Duodenal mucosa (tissue), 2 donors: ENCODE measurements around the gene JPT2.
A peak's percentile ranks its signal among the peaks of the same experiment; 100 is the strongest.

Source experiments
- H3K27ac ChIP-seq: one replicate; pipeline ENCODE4 v1.7.0; 2013; ENCODE audit warnings: low read depth, low read length
- H3K27me3 ChIP-seq, 2 donors: one replicate each; pipeline ENCODE4 v1.7.0; 2013; ENCODE audit warnings: low read length in 2 of 2, control low read depth in 1 of 2; ENCODE audit not compliant: insufficient read depth in 2 of 2, control insufficient read depth in 1 of 2
- H3K36me3 ChIP-seq, 2 donors: one replicate each; pipeline ENCODE4 v1.7.0; 2013; ENCODE audit warnings: low read length in 2 of 2, control low read depth in 1 of 2; ENCODE audit not compliant: insufficient read depth in 2 of 2, control insufficient read depth in 1 of 2
- H3K4me1 ChIP-seq, 2 donors: one replicate each; pipeline ENCODE4 v1.7.0; 2013; ENCODE audit warnings: low read length in 2 of 2, control low read depth in 1 of 2; ENCODE audit not compliant: insufficient read depth in 2 of 2, control insufficient read depth in 1 of 2
- H3K4me3 ChIP-seq, 2 donors: one replicate each; pipeline ENCODE4 v1.7.0; 2013; ENCODE audit warnings: low read length in 2 of 2, low read depth in 1 of 2
- H3K9ac ChIP-seq, 2 donors: one replicate each; pipeline ENCODE4 v1.7.0; 2013; ENCODE audit warnings: low read length in 2 of 2, low read depth in 1 of 2
- H3K9me3 ChIP-seq, 2 donors: one replicate each; pipeline ENCODE4 v1.7.0; 2013; ENCODE audit warnings: low read length in 2 of 2, control low read depth in 1 of 2; ENCODE audit not compliant: control insufficient read depth in 1 of 2

The JPT2 gene, protein sequence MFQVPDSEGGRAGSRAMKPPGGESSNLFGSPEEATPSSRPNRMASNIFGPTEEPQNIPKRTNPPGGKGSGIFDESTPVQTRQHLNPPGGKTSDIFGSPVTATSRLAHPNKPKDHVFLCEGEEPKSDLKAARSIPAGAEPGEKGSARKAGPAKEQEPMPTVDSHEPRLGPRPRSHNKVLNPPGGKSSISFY

DNA sequence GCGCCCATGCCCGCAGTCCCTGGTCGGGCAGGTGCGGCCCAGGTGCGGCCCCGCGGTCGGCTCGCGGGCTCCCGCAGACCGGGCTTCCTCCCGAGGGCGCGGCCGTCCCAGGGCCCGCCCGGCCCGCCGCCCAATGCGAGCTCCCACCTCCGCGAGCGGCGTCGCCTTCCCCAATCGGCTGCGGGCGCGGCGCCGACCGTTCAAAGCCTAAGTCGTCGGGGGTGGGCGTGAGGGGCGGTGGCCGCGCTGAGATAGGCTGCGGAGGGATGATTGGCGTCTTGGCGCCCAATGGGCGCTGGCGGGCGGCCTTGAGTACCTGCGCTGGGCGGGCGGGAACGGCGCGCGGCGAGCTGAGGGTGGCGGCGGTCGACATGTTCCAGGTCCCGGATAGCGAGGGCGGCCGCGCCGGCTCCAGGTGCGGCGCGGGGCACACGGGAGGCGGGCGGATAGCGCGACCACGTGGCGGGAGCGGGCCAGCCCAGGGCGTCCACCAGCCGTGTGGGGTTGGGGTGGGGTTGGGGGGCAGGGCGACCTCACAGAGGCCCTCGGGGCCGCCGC is at the start of gene JPT2:
JPT2 (plus strand) TSS at position 338 of the 558 bp plus-strand sequence; CDS start at position 372, 34 bp downstream.
- no peak within 1 kb of the TSS for H3K27ac ChIP-seq
- peaks cover 13 to 32% of the 10 kb centered on the region in 2 donors for H3K36me3 ChIP-seq
- H3K4me1 ChIP-seq: peaks cover 0 to 11% of the 10 kb centered on the region in 2 donors
- peak within 1 kb of the TSS; percentile 82 to 88 for H3K4me3 ChIP-seq
- no peaks in the 10 kb centered on the region for H3K9me3 ChIP-seq
- no peaks in the 10 kb centered on the region for H3K27me3 ChIP-seq
- H3K9ac ChIP-seq: peak within 1 kb of the TSS; percentile 62 to 84

DNA sequence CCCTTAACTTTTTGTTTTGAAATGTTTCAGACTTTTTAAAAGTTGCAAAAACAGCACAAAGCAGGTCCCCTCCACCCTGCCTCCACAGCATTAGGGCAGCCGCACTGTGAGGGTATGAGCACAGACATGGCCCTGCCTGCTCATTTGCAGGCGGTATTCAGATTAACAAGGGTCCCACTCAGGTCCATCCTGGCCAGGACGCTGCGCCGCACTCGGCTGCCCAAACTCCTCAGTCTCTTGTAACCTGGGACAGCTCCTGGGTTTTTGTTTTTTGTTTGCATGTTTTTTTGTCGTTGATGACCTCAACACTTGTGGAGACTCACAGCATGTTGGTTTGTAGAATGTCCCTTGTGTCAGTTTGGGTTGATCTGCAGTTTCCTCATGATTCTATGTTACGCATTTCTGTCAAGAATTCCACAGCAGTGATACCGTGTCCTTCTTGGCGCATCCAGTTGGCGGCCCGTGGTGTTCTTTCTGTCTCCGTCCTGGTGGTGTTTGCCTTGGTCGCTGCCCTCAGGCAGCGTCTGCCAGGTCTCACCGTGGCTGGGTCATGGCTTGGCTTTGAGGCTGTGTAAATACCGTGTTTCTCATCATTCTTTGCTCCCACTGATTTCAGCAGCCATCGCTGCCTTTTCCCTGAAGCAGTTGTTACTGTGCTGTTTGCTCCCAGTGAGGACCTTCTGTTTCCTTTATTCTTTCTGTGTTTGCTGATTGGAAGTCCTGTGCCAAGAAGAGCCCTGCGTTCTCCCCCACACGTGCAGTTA is 47.4 kb upstream of the JPT2 start:
- Histone ChIP-seq H3K27me3 (no peaks in the 10 kb centered on the region), H3K36me3 (peaks cover 28 to 72% of the 10 kb centered on the region in 2 donors), H3K9ac (no peak overlapping the region), H3K27ac (no peak overlapping the region), H3K4me1 (peaks cover 12 to 20% of the 10 kb centered on the region in 2 donors), H3K4me3 (no peak overlapping the region), H3K9me3 (no peaks in the 10 kb centered on the region)

DNA sequence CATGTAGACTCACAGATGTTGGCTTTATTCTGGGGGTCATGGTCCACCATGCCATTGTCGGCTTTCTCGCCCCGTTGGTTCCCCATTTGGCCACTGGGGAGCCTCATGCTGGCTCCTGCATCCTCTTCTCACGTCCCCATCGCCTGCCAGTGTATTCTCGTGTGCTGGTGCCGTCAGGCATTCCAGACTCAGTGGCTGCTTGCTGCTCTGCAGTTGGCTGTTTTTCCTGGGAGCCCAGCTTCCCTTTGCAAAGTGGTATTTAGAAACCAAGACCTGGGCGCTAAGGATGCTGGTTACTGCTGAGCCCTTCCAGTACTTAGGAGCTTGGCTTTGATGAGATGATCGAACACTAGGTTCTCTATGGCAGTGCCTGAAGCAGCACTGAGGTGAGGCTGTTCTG is 46.8 kb upstream of the JPT2 start:
- Histone ChIP-seq H3K27ac (no peak overlapping the region), H3K4me3 (no peak overlapping the region), H3K9me3 (no peaks in the 10 kb centered on the region), H3K27me3 (no peaks in the 10 kb centered on the region), H3K36me3 (peaks cover 26 to 69% of the 10 kb centered on the region in 2 donors), H3K4me1 (peaks cover 12 to 20% of the 10 kb centered on the region in 2 donors), H3K9ac (no peak overlapping the region)

DNA sequence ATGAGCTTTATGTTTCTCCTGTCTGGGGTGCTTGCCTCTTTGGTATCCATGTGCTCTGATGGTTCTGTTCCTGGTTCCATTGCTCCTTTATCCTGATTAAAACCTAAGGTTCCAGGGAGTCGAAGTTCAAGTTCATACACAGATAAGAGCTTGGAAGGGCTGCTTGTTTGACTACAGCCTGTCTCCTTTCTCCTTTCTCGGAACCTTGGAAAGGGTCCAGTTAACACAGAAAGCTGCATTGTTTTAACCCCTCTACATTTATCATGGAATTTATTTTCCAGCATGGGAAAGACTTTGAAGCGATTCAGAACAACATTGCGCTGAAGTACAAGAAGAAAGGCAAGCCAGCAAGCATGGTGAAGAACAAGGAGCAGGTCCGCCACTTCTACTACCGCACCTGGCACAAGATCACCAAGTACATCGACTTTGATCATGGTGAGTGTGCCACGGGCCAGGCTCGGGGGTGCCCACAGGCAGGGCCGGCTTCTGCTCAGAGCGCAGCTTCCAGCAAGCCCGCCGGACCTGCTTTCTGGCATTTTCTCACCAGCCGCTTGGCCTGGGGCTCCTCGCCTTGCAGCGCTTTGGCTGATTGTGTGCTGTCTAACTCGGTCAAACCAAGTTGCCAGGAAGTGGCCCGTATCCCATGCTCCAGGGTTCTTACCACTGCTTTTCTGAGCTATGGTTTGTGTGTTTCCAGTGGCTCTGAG is 46.0 kb upstream of the JPT2 start:
- no peaks in the 10 kb centered on the region for H3K9me3 ChIP-seq
- H3K27me3 ChIP-seq: no peaks in the 10 kb centered on the region
- no peak overlapping the region for H3K27ac ChIP-seq
- H3K36me3 ChIP-seq: peaks cover 23 to 66% of the 10 kb centered on the region in 2 donors
- H3K9ac ChIP-seq: peak overlapping the region in 1 of 2 donors; percentile 2
- peaks cover 12 to 20% of the 10 kb centered on the region in 2 donors for H3K4me1 ChIP-seq
- H3K4me3 ChIP-seq: peak overlapping the region; percentile 34 to 43

DNA sequence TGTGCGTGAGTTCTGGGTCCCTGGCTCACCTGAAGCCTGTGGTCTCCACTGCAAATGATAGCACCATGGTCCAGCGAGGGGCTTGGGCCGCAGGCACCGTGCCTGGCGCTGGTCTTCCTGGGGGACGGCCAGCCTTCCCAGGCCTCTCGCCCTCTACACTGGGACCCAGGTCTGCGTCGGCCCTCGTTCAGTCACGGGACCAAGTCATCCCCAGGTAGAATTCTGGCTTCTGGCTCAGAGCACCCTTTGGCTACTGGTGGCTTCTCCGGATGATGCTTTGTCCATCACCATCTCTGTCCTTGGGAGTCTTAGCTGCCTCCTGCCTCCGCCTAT is 45.5 kb upstream of the JPT2 start:
- Histone ChIP-seq H3K36me3 (peaks cover 23 to 66% of the 10 kb centered on the region in 2 donors), H3K27ac (no peak overlapping the region), H3K9me3 (no peaks in the 10 kb centered on the region)

DNA sequence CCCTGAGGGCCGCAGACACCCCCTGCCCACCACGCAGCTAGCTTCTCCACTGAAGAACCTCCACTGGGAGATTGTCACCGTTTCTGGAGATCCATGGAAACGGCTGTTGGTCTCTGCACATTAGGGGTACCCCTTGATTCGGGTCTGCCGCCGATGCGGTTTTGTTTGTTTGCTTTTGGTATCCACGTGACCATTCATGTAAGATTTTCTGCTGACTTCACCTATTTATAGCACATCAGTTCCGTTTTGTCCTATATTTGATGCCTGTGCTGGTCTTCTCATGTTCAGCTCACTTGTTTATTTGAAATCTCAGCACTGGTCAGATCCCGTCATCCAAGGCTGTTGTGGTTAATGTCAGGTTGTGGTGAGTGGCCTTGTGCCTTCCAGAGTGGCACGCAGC is 44.8 kb upstream of the JPT2 start:
- Histone ChIP-seq H3K9ac (no peak overlapping the region), H3K27ac (no peak overlapping the region)

More for the DNA sequence above, 45.5 kb upstream of the JPT2 start:
- no peaks in the 10 kb centered on the region for H3K27me3 ChIP-seq
- peak overlapping the region; percentile 34 to 43 for H3K4me3 ChIP-seq
- peaks cover 12 to 20% of the 10 kb centered on the region in 2 donors for H3K4me1 ChIP-seq
- no peak overlapping the region for H3K9ac ChIP-seq

DNA sequence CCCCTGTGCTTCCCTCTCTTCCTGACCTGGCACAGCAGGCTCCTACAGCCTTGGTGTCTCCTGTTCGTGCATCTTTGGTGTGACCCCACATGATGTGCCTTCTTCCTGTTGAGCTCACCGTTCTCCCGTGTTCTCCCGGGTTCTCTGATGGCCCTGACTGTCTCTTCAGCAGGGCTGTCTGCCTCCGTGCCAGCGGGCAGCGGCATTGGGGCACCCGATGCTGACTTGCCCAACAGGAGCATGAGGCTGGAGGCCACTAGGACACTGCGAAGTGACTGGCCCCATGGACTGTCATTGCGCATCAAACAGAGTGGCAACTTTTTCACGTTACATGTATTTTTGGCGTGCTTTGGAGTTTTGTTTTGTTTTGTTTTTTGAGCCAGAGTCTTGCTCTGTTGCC is 43.5 kb upstream of the JPT2 start:
- H3K4me1 ChIP-seq: peaks cover 12 to 20% of the 10 kb centered on the region in 2 donors
- no peak overlapping the region for H3K4me3 ChIP-seq
- no peaks in the 10 kb centered on the region for H3K9me3 ChIP-seq
- peaks cover 26 to 76% of the 10 kb centered on the region in 2 donors for H3K36me3 ChIP-seq
- H3K27me3 ChIP-seq: no peaks in the 10 kb centered on the region
- no peak overlapping the region for H3K9ac ChIP-seq
- no peak overlapping the region for H3K27ac ChIP-seq

More for the DNA sequence above, 44.8 kb upstream of the JPT2 start:
- Histone ChIP-seq H3K4me3 (no peak overlapping the region), H3K9me3 (no peaks in the 10 kb centered on the region), H3K36me3 (peaks cover 27 to 68% of the 10 kb centered on the region in 2 donors), H3K27me3 (no peaks in the 10 kb centered on the region), H3K4me1 (peaks cover 12 to 20% of the 10 kb centered on the region in 2 donors)

DNA sequence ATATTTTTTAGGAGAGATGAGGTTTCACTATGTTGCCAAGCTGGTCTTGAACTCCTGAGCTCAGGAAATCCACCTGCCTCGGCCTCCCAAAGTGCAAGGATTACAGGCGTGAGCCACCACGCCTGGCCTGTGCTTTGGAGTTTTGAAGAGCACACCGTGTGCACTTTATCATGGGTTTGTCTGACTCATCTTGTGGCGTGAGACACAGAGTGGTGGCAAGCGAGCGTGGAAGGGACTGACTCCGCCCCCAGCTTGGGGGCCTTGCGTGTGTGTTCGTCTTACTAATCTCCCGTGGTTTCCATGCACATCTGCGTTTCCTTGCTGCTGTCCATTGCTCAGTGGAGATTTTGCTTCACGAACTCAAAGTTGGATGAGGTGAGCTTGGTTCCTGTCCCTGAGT is 43.0 kb upstream of the JPT2 start:
- peaks cover 24 to 80% of the 10 kb centered on the region in 2 donors for H3K36me3 ChIP-seq

DNA sequence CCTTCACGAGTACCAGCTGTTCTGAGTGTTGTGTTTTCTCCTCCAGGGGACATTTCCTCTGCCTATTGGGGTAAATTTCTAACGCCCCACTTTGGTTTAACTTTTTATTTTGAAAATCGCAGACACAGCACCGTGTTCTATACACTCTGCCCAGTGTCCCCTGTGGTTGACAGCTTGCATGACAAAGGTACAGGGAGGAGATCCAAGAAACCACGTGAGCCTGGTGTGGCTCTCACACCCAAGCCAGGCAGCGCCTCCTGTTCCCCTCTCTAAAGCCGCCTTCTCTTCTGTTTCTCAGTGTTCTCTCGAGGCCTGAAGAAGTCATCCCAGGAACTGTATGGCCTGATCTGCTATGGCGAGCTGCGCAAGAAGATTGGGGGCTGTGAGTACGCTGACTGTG is 40.6 kb upstream of the JPT2 start:
- Histone ChIP-seq H3K4me1 (peaks cover 0 to 5% of the 10 kb centered on the region in 2 donors), H3K36me3 (peaks cover 43 to 89% of the 10 kb centered on the region in 2 donors), H3K9me3 (no peaks in the 10 kb centered on the region), H3K4me3 (no peak overlapping the region), H3K9ac (no peak overlapping the region), H3K27ac (no peak overlapping the region), H3K27me3 (no peaks in the 10 kb centered on the region)

More for the DNA sequence above, 43.0 kb upstream of the JPT2 start:
- no peak overlapping the region for H3K4me3 ChIP-seq
- H3K9ac ChIP-seq: no peak overlapping the region
- H3K9me3 ChIP-seq: no peaks in the 10 kb centered on the region
- no peaks in the 10 kb centered on the region for H3K27me3 ChIP-seq
- H3K4me1 ChIP-seq: peaks cover 12 to 20% of the 10 kb centered on the region in 2 donors
- no peak overlapping the region for H3K27ac ChIP-seq

DNA sequence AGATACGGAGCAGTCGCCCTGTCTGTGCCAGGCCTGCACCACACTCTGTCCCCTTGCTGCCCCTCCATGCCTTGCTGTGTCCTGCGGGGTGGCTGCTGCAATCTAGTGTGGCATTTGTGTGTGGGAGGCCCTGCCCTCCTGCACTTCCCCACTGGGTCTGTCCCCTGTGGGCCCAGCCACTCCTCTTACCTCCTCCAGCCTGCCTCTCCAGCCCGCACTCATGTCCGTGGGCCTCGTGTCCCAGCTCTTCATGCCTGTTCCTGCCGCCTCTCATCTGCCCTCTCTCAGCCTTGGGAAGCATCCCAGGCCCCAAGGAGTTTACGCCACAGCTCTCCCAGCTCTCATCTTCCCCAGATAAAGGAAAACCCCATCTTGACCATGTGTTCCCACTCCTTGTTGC is 39.3 kb upstream of the JPT2 start:
- no peaks in the 10 kb centered on the region for H3K9me3 ChIP-seq
- H3K4me1 ChIP-seq: no peaks in the 10 kb centered on the region
- peaks cover 44 to 88% of the 10 kb centered on the region in 2 donors for H3K36me3 ChIP-seq
- H3K27me3 ChIP-seq: no peaks in the 10 kb centered on the region
- H3K4me3 ChIP-seq: no peak overlapping the region
- no peak overlapping the region for H3K9ac ChIP-seq
- H3K27ac ChIP-seq: no peak overlapping the region
